H1 (cell line): Measurements from ENCODE around the gene POU2F2. TPM values are rescaled to one million over a fixed set of nuclear protein-coding genes. Genes with fewer than 3 reads are reported as not detected.

Experiments
- CBX8 ChIP-seq: fragments of 300-800, 300-1000 bp; sonication (generic); IDR thresholded peaks from 2 replicates; pipeline ENCODE4 v1.7.1; 2016; ENCODE audit warnings: low read depth, low read length, borderline replicate concordance
- YY1 ChIP-seq: IDR thresholded peaks from 2 replicates; pipeline ENCODE4 v1.6.1; 2011; ENCODE audit warnings: low read depth, mild to moderate bottlenecking, low read length
- polyA plus RNA-seq, 7 experiments: library from polyadenylated mRNA; depleted of rRNA in 3 of 7; stranded (reverse) in 5 of 7; unstranded in 2 of 7; fragments of >200 nt in 5 of 7; fragments of 200-250 nt in 2 of 7; gene quantifications; 1 replicate in 5 of 7; 2 replicates in 1 of 7; 4 replicates in 1 of 7; pipeline versions ENCODE4 v1.2.1 to v1.2.3, GENCODE V29; 2011 to 2013; ENCODE audit warnings: missing spikeins in 2 of 7, mixed read lengths in 2 of 7
- total RNA-seq: library from RNA; stranded (reverse); fragmentation: NEBNext Ultra II Directional; extraction: Animal tissue kit (Norgen Biotek cat#: 25700); gene quantifications from 2 replicates; pipeline ENCODE4 v1.2.1, GENCODE V29; 2021

The POU2F2 gene
- total and polyA plus RNA-seq, 2 of the 8 experiments (the other 6 are each of a cell fraction or from before 2014, with no cell fraction given), result 5.0 to 6.1 TPM

- no peak for TF ChIP-seq YY1
- TF ChIP-seq CBX8, result no peak
Observed at GRCh38 chr19:42068361-42068755, 63.9 kb downstream of the POU2F2 start (continued).
